ENCODE data around the gene ABCG1.
A peak's percentile ranks its signal among the peaks of the same experiment; 100 is the strongest.

Gene ABCG1

DNA sequence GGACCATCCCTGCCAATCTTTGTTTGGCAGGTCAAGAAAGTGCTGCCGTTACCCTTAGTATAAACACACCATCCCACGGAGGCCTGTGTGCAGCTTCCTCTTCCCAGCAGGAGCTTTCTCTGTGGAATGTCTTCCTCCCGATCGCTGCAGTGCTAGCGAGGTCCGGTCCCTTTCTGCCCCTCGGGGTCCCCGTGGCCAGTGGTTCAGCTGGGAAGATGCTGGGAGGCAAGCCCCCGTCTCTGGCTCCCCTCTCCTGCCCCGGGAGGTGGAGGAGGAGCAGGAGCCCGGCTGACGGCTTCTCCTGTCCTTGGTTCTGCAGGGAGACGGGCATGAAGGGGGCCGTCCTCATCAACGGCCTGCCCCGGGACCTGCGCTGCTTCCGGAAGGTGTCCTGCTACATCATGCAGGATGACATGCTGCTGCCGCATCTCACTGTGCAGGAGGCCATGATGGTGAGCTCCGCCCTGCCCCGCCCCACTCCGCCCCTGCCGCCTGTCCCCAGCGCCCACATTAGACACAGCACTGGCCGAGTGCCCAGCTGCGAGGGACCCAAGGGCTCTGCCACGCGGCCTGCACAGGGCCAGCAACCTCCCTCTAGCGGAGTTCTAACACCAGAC is 54.2 kb downstream of the ABCG1 start:
- no peak for DNase-seq

DNA sequence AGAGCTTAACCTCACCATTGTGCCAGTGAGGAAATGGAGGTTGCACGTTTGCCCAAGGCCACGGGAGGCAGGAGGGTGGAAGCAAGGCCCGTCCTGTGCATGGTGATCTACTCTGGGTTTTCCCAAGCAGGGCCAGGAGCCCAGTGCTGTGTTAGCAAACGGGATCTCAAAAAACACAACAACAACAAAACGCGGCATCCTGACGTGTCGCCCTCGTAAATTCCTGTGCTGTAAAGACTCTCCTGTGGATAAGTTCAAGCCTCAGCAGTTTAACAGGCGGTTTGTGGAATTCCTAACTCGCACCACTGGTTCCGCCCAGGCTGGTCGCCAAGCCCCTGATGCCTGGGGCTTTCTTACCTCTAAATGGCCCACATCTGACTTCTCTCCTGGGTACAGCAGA is 57.1 kb downstream of the ABCG1 start:
- no peak for DNase-seq

DNA sequence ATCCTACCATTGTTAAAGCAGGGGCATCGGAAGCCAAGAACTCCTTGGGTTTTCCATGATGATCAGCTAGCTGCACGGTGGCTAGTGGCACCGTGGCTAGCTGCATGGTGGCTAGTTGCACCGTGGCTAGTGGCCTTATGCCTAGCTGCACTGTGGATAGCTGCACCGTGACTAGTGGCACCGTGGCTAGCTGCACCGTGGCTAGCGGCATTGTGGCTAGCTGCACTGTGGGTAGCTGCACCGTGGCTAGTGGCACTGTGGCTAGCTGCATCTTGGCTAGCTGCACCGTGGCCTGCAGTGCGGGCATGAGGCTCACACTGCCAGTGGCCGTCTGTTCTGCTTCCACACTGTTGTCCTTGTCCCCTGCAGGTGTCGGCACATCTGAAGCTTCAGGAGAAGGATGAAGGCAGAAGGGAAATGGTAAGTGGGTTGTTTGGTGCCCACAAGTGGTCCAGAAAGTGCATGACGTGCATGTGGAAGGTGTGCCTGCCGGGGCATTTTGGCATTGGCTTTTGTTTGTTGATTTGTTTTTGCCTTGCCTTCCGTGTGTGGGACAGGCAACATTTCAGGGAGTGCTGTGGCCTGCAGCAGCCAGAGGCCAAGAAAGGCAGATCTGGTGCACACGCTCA is 57.7 kb downstream of the ABCG1 start:
- DNase-seq: peak in 1 of 2 experiments; percentile 13

DNA sequence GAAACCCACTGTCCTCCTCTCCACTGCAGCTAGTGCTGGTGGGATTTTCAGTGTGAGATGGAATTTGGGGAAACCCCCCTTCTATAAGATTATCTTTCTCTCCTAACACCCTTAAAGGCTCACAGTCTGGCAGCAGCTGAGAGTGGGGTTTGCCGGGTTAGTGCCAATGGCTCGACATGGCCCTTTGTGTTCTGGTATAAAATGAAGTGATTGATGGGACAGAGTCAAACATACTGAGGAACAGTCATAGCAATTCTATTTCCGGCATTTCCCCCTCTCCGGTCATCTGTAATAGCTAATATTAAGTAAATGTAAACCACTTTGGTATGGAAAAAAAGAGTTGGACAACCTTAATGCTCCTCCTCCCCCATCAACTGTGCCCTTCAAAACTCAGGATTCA is 58.7 kb downstream of the ABCG1 start:
- no peak for DNase-seq

DNA sequence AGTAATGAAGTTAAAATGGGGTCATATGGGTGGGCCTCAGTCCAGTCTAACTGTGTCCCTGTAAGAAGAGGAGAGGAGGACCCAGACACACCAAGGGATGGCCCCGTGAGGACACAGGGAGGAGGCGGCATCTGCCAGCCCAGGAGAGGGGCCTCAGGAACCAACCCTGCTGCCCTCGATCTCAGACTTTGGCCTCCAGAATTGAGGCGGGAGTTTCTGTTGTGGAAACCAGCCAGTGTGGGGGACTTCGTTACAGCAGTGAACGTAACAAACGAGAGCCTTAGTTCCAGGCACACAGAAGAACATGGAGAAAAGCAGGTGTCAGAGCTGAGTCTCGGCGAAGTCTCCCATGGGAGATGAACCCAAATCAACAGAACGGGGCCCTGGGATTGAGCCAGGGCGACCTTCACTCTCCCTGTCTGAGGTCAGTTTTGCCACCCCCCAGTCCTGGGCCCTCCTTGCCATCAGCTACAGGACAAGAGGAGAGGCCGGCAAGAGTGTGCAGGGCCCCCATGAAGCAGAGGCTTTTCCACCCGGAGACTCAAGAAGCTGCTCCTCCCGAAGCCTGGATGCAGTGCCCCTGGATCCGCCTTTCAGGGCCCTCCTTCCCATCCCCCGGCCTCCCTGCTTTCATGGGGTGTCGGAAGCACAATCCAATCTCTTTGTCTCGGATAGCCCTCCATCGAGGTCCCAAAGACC is 59.7 kb downstream of the ABCG1 start:
- DNase-seq: no peak

DNA sequence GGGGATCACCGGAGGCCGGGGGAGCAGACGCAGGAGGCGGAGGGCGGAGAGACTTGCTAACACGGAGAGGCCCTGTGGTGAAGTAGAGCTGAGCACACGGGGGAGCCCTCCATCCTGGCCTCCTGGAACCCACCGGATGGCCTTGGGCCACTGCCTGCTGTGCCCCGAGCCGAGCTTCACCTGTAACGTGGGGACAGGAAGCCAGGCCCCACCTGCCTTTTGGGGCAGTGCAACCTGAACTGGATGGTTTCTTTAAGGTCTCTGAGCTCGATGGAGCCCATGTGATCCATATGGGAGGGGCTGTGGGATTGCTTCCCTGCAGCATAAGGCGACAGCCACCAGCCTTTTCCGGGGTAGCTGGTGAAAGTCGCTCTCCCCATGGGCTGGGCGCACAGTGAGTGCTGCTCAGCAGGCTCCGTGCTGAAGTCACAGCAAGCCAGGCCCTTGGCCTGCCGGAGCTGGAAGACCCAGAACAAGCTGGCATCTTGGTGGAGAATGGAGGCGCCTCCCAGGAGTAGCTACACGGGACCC is 60.5 kb downstream of the ABCG1 start:
- DNase-seq: no peak

DNA sequence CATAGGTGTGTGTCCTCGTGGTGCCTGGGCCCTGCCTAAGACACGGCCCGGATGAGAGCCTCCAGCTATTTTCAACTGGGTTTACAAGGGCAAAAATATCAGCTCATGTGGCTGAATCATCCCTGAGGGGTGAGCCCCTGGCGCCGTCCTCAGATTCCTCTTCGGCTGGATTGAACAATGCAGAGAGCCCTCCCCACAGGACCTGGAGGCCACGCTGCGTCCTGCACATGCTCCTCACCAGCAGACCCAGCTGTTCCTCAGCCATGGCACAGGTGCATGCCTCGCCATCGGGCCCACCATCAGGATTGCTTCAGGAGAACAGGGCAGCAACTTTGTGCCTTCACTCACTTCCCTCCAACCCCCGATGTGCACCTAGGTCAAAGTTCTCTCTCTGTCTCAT is 60.9 kb downstream of the ABCG1 start:
- DNase-seq: no peak

DNA sequence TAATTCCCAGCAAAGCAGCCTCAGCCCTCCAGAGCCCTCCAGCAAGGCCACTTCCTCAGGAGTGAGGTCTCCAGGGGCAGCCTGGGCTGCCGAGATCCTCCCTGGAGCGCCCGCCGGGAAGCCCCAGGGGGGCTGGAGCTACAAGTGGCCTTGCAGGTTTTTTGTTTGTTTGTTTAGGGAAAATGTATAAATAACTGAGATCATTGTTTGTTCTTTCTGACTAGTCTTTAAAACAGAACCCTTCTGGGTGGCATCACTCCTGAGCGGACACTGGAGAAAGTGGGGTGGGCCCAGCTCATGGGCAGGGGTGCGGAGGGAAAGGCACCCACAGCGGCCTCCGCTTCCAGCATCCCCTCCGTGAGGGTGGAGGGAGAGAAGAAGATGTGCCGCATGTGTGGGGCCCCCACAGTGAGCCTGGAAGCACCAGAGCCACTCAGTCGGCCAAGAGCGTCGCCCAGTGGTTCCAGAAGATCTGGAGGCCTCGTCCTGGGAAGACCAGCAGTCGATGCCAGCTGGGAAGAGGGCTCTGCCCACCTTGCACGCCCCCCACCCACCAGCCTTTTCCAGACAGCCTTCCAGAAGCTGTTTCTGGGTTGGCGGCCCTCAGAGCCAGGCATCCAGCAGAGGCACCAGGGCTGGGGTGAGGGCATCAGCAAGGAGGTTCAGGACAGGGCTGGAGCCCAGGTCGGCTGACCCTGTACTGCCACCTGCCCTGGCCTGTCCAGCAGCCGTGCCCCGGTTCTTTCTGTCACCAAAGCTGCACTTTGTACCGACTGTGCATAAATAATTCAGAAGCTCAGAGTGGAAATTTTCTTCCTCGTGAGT is 61.6 kb downstream of the ABCG1 start:
- DNase-seq: no peak

DNA sequence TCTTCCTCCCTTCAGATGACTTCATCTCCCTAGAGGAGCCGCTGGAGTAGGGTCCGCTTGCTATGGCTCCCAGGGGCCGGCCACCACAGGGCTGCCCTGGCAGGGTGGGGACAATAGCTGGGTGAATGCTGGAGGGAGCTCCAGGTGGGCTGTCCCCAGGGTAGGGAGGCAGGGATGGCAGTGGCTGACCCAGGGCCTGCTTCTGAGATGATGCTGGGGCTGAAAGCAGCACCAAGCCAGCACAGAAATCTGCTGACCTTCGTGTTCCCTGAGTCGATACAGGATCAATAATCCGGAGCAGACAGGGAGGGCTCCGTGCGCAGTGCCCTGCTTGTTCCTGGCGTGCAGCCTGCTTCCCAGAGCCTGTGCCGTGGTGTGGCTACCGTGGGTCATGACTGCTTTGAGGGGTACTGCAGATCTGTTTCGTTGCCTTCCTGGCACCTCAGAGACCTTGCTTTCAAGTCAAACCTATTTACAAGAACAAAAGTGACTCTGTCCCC is 62.3 kb downstream of the ABCG1 start:
- no peak for DNase-seq

DNA sequence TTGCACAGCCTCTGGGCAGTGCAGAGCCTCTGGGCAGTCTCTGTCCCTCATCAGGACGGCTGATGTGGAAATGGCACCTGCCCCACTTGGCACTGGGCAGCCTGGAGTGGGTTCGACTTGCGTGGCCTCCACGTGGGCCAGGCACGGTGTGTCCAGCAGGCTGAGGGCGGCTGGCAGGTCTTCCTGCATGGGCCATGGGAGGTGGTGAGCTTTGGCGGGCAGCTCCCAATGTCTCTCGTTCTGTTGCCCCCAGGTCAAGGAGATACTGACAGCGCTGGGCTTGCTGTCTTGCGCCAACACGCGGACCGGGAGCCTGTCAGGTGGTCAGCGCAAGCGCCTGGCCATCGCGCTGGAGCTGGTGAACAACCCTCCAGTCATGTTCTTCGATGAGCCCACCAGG is 63.1 kb downstream of the ABCG1 start:
- no peak for DNase-seq

DNA sequence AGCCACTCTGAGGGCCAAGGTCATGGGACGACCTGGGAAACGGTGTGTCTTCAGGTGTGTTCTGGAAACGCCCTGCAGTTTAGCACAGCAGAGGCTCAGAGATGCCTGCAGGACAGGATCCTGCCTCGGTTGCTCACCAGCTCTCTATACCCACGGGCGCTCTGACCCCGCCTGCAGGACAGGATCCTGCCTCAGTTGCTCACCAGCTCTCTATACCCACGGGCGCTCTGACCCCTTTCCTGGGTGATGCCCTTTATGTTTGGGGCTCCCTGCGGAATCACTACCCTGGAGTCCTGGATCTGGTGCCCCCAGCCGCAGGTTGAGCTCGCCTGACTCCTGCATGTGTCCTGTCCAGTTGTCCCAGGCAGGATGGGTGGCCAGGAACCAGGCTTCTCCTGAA is 63.8 kb downstream of the ABCG1 start:
- no peak for DNase-seq

DNA sequence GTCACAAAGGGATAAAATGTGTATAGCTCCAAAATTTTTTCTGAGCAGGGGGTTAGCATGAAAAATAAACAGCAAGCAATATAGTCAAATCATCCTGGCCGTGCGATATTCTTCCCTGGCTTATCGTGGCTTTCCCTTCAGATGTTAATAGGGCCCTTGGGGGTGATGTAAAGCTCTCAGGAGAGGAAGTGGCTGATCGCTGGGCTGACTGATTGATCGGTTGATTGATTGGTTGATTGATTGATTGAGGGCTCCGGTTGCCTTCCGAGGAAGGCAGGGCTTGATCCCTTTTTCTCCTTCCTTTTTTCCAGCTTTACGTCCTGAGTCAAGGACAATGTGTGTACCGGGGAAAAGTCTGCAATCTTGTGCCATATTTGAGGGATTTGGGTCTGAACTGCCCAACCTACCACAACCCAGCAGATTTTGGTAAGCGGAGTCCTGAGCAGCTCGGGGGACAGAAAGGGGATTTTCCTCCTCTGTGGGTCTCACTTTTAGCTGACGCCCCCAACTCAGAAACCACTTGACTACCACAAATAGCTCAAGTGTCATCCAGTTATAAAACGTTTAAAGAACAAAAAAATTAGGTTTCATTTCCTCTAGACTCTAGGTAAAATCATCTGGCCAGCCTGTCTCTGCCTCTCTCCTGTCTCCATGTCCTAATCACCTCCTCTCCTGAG is 66.8 kb downstream of the ABCG1 start:
- DNase-seq: no peak

DNA sequence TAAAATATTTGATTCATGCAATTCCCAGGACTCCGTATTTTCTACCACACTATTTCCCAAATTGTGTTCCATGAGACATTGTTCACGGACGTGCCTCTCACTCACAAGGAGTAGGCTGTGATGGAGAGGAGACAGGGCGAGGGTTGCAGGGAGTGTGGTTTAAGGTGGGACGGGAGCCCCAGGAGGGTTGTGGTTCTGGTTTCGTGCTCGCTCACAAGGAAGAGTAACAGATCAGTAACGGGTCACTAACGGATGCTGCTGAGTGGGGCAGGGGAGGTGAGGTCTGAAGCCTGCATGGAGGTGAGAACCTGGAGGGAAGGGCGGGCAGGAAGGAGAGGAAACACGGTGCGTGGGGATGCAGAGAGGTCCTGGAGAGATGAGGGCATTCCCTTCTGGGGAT is 67.5 kb downstream of the ABCG1 start:
- no peak for DNase-seq

DNA sequence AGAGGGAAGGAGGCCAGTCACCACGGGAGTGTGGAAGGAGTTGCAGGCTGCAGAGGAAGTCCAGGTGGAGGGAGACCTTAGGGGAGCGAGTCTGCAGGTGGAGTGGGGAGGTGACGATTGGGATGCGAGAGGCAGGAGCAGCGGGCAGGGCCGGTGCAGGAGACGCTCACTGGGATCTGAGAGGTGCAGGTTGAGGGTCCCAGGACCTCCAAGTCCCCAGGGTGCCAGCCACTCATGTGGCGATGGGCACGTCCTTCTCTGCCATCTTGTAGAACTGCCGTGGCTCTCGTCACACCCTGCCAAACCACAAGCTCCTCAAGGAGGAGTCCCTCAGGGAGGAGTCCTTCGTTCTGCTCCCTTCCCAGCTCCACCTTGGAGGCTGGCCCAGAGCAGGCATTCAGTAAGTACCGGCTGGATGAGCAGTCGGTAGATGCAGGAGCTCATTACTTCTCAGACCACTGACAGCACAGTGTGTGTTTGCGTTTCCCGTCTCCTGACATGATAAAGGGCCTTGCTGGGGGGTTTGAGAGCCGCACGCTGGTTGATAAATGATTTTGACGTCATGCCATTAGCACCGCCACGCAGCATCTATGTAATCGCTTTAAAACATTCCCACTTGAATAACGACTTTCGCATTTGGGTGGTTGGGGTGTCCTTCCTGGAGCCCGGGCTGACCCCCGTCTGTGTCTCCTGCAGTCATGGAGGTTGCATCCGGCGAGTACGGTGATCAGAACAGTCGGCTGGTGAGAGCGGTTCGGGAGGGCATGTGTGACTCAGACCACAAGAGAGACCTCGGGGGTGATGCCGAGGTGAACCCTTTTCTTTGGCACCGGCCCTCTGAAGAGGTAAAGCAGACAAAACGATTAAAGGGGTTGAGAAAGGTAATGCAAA is 68.5 kb downstream of the ABCG1 start:
- DNase-seq: no peak

DNA sequence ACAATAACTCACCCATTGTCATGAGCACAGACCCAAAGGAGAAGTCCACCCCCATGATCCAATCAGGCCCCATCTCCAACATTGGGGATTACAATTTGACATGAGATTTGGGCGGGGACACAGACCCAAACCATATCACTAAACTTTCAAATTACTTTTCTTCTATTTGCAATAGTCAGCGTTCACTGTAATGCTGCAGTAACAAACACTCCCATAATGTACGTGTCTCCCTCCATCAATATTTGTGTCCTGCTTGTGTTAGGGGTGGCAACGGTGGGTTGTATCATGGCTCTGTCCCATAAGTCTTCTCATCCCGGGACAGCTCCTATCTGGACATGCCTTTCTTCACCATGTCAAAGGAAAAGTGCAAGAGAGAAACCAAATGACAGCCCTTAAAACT is 70.0 kb downstream of the ABCG1 start:
- no peak for DNase-seq

DNA sequence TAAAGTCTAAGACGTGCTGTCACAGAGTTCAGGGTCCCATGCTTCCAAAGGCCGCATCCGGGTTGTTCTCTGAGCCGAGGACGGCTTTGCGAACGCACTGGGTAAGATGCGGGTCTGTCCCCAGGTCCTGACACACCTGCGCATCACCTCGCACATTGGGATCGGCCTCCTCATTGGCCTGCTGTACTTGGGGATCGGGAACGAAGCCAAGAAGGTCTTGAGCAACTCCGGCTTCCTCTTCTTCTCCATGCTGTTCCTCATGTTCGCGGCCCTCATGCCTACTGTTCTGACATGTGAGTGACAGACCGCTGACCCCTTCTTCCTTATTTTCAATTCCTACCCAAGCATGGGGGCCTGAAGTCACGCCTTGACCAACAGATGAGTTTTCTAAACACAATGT is 71.0 kb downstream of the ABCG1 start:
- peak; percentile 36 to 46 for DNase-seq

DNA sequence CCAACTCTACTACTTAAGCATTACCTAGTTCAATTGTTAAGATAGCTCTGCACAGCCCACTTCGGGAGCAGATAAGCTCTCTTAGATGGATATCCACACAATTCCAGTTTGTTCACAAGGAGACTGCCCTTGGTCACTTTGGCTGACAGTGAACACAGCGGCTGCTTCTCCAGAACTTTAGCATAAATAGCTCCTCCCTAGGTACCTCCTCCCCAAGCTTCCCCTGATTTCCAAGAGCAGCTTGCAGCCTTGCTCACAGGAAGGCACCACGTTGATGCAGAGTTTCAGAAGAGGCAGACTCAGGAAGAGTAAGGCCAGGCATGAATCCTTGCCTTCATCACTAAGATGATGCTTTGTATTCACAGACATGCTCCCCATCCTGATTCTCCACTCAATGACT is 71.6 kb downstream of the ABCG1 start:
- DNase-seq: no peak

DNA sequence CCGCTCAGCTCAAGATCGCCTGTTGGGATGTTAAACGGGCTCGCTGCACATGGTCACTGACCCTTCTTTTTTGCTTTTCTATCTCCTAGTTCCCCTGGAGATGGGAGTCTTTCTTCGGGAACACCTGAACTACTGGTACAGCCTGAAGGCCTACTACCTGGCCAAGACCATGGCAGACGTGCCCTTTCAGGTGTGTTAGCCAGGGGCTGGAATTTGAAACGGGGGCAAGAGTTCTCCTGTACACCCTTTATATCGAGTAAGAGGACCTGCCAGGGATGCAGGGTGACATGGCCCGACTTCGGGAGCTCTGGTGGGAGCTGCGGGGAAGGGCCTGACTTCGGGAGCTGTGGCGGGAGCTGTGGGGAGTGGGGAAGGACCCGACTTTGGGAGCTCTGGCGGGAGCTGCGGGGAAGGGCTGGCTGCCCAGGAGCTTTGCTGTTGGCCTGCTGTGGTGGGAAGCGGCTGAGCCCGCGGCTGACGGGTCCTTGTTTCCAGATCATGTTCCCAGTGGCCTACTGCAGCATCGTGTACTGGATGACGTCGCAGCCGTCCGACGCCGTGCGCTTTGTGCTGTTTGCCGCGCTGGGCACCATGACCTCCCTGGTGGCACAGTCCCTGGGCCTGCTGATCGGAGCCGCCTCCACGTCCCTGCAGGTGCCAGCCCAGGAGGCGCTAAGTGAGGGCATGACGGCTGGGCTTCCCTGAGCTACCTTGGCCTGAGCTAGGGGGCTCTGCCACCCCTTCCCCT is 72.2 kb downstream of the ABCG1 start:
- no peak for DNase-seq

DNA sequence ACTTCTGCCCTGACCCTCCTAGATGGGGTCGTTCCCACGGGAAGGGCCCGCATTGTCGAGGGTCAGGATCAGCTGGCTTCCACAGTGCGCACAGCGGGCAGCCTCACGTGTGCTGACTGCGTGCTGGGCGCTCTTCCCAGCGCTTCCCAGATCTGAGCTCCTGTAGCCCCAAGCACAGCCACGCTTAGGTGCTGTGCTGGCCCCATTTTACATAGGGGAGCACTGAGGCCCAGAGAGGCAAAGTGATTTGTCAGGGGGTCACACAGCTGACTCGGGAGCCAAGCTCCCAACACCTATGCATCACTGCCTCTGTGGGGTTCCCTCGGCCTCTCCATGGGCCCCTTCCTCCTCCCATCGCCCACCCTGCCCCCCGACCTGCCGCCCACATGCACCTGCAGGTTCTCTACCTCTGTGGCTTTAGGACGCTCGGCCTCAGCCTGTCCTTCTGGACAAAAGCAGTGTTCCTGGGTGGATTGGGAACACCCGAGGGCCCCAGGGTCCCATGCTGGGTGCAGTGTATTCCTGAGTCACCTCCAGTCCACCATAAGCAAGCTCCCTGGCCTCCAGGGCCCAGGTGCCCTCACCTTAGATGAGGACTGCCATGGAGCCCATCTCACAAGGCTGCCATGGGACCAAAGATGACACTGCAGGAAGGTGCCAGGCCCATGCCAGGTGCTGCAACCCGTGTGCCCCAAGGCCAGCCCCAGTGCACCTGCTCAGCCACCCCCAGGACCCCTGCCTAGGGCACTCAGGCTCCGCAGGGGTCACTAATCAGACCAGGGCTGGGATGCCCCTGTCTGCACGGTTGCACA is 73.0 kb downstream of the ABCG1 start:
- DNase-seq: no peak
